C4-2B (cell line): ENCODE results near the gene WNT11.

Source experiments
- CTCF ChIP-seq: fragments of 450-650 bp; conservative IDR thresholded peaks from 2 replicates; pipeline ENCODE4 v1.5.1; 2017; ENCODE audit warnings: mild to moderate bottlenecking
- ZFX ChIP-seq: fragments of 450-650 bp; IDR thresholded peaks from 2 replicates; pipeline ENCODE4 v1.6.1; 2017

- TF ChIP-seq CTCF (no peak), ZFX (no peak)
Observed at GRCh38 chr11:76141901-76142588, 64.3 kb downstream of the WNT11 start.
